PC-9 (cell line): Measurements from ENCODE around the gene ST6GALNAC3. TPM values are rescaled to one million over a fixed set of nuclear protein-coding genes. Genes with fewer than 3 reads are reported as not detected.

Source experiments
- BruUV-seq: library from RNA; stranded (reverse); fragments of 400-500 nt; replicated peaks from 2 replicates; lab custom pipeline; 2021; lab: Mats Ljungman, UMichigan
- CTCF ChIA-PET: fragments of 300-600 bp; sonication (Branson Sonifier 250); formaldehyde crosslinking; loops from one replicate; lab custom pipeline; 2022; ENCODE audit warnings: antibody characterized with exemption; lab: Charles Lee
- POLR2A ChIA-PET: fragments of 300-600 bp; sonication (Branson Sonifier 250); formaldehyde crosslinking; loops from one replicate; lab custom pipeline; 2022; ENCODE audit warnings: antibody characterized with exemption; ENCODE audit not compliant: unreplicated experiment; lab: Charles Lee
- DNase-seq, 2 experiments: peaks; one replicate each; pipeline versions ENCODE4 v3.0.0 to v3.0.0-alpha.2; 2015 to 2022; ENCODE audit warnings: mixed read lengths in 1 of 2
- H2AFZ ChIP-seq: fragments of 200-600 bp; sonication (generic); 2 replicates; pipeline ENCODE4 v1.8.1; 2017; ENCODE audit warnings: antibody characterized with exemption
- H3F3A ChIP-seq: fragments of 200-600 bp; sonication (generic); 2 replicates; pipeline ENCODE4 v1.8.1; 2017; ENCODE audit warnings: antibody characterized with exemption, mild to moderate bottlenecking, low read depth; ENCODE audit not compliant: insufficient read depth
- H3K27ac ChIP-seq: fragments of 200-600 bp; sonication (generic); 2 replicates; pipeline ENCODE4 v1.6.1; 2016; ENCODE audit warnings: mixed run types
- H3K27me3 ChIP-seq: fragments of 200-600 bp; sonication (generic); 2 replicates; pipeline ENCODE4 v1.6.1; 2016; ENCODE audit warnings: low read depth, mixed run types; ENCODE audit not compliant: insufficient read depth
- H3K36me3 ChIP-seq: fragments of 200-600 bp; sonication (generic); 2 replicates; pipeline ENCODE4 v1.6.1; 2016; ENCODE audit warnings: low read depth, mixed run types
- H3K4me1 ChIP-seq: fragments of 200-600 bp; sonication (generic); replicated peaks from 2 replicates; pipeline ENCODE4 v1.6.1; 2016; ENCODE audit warnings: mixed run types; ENCODE audit not compliant: insufficient read depth
- H3K4me2 ChIP-seq: fragments of 200-600 bp; sonication (generic); 2 replicates; pipeline ENCODE4 v1.6.1; 2017; ENCODE audit warnings: mixed run types
- H3K4me3 ChIP-seq: fragments of 200-600 bp; sonication (generic); 2 replicates; pipeline ENCODE4 v1.6.1; 2016; ENCODE audit warnings: mixed run types
- H3K79me2 ChIP-seq: fragments of 200-600 bp; sonication (generic); 2 replicates; pipeline ENCODE4 v1.6.1; 2017; ENCODE audit warnings: low read depth, mixed run types
- H3K9me2 ChIP-seq: fragments of 200-600 bp; sonication (generic); 2 replicates; pipeline ENCODE4 v1.8.1; 2017; ENCODE audit warnings: mild to moderate bottlenecking; ENCODE audit not compliant: insufficient read depth
- H3K9me3 ChIP-seq: fragments of 200-600 bp; sonication (generic); 2 replicates; pipeline ENCODE4 v1.8.1; 2016; ENCODE audit warnings: low read depth; ENCODE audit not compliant: insufficient read depth
- H4K20me1 ChIP-seq: fragments of 200-600 bp; sonication (generic); 2 replicates; pipeline ENCODE4 v1.8.1; 2017; ENCODE audit not compliant: insufficient read depth
- CTCF ChIP-seq: fragments of 200-600 bp; sonication (generic); conservative IDR thresholded peaks from 2 replicates; pipeline ENCODE4 v1.6.1; 2017; ENCODE audit warnings: mixed run types, antibody characterized with exemption, mild to moderate bottlenecking, moderate library complexity
- EZH2 ChIP-seq: fragments of 200-600 bp; sonication (generic); IDR thresholded peaks from 2 replicates; pipeline ENCODE4 v1.8.0; 2017; ENCODE audit warnings: antibody characterized with exemption, low read depth
- intact Hi-C: fragments of 100-400 bp; cut with micrococcal nuclease; formaldehyde crosslinking; loops from one replicate; pipeline ENCODE4 v1.10.0; 2022; ENCODE audit not compliant: unreplicated experiment
- total RNA-seq: library from RNA; stranded (reverse); gene quantifications from 2 replicates; pipeline ENCODE4 v1.2.3, GENCODE V29; 2021

Gene ST6GALNAC3
- total RNA-seq, 1 experiment from 2014 or later = 0.04 TPM

GRCh38 chr1:76086109-76086508, 11.6 kb downstream of the ST6GALNAC3 start:
- Histone ChIP-seq H3K4me1 (no peaks in the 10 kb centered on the region), H3K27me3 (no peaks in the 10 kb centered on the region), H4K20me1 (no peaks in the 10 kb centered on the region), H3K4me3 (no peak overlapping the region), H3K79me2 (no peaks in the 10 kb centered on the region), H3F3A (no peaks in the 10 kb centered on the region), H3K36me3 (no peaks in the 10 kb centered on the region), H3K9me2 (no peaks in the 10 kb centered on the region), H3K27ac (no peak overlapping the region), H2AFZ (no peak overlapping the region), H3K9me3 (no peaks in the 10 kb centered on the region), H3K4me2 (no peak overlapping the region)
- TF ChIP-seq EZH2 (no peak), CTCF (no peak)
- intact Hi-C loops = no loop called here
- ChIA-PET POLR2A (no interaction called here), CTCF (no interaction called here)
- no peak for DNase-seq
- BruUV-seq = no TSS peak

GRCh38 chr1:76086597-76086996, 12.1 kb downstream of the ST6GALNAC3 start:
- H3K9me3 ChIP-seq = no peaks in the 10 kb centered on the region
- intact Hi-C loops = no loop called here
- no peaks in the 10 kb centered on the region for H3K9me2 ChIP-seq
- H3K36me3 ChIP-seq = no peaks in the 10 kb centered on the region
- BruUV-seq = no TSS peak
- no peaks in the 10 kb centered on the region for H3K79me2 ChIP-seq
- H3K4me3 ChIP-seq = no peak overlapping the region
- no peak for DNase-seq
- ChIA-PET CTCF (no interaction called here), POLR2A (no interaction called here)
- no peaks in the 10 kb centered on the region for H3K27me3 ChIP-seq
- H4K20me1 ChIP-seq = no peaks in the 10 kb centered on the region
- no peak overlapping the region for H2AFZ ChIP-seq
- H3K4me1 ChIP-seq = no peaks in the 10 kb centered on the region
- no peaks in the 10 kb centered on the region for H3F3A ChIP-seq
- no peak overlapping the region for H3K27ac ChIP-seq
- no peak for TF ChIP-seq EZH2
- H3K4me2 ChIP-seq = no peak overlapping the region

- Histone ChIP-seq H3F3A (no peaks in the 10 kb centered on the region), H3K9me2 (no peaks in the 10 kb centered on the region), H2AFZ (no peak overlapping the region), H3K4me1 (no peaks in the 10 kb centered on the region), H3K4me3 (no peak overlapping the region), H3K27me3 (no peaks in the 10 kb centered on the region), H3K79me2 (no peaks in the 10 kb centered on the region), H3K27ac (no peak overlapping the region), H4K20me1 (no peaks in the 10 kb centered on the region), H3K4me2 (no peak overlapping the region), H3K9me3 (no peaks in the 10 kb centered on the region), H3K36me3 (no peaks in the 10 kb centered on the region)
- CTCF ChIA-PET = no interaction called here
- POLR2A ChIA-PET = no interaction called here
- TF ChIP-seq EZH2 = no peak
- no peak for TF ChIP-seq CTCF
- intact Hi-C loops = no loop called here
- no TSS peak for BruUV-seq
- DNase-seq = no peak
Observed at GRCh38 chr1:76090283-76091203, 16.0 kb downstream of the ST6GALNAC3 start.
